GM12873 (cell line): ENCODE data around the gene BMPR1A.

ENCODE experiments used
- CTCF ChIP-seq: IDR thresholded peaks from 2 replicates; pipeline ENCODE4 v1.5.1; 2012; ENCODE audit warnings: low read depth, mild to moderate bottlenecking, moderate library complexity, low read length, control low read depth; ENCODE audit not compliant: insufficient read depth; ENCODE audit errors: missing control alignments

BMPR1A gene

GRCh38 chr10:86768412-86769062 lies 12.1 kb downstream of the BMPR1A start:
- no peak for TF ChIP-seq CTCF

GRCh38 chr10:86769991-86770390 lies 13.6 kb downstream of the BMPR1A start:
- no peak for TF ChIP-seq CTCF

- no peak for TF ChIP-seq CTCF
These were observed 14.1 kb downstream of the BMPR1A start for GRCh38 chr10:86770412-86770960.

GRCh38 chr10:86773498-86773897 lies 17.1 kb downstream of the BMPR1A start:
- TF ChIP-seq CTCF = no peak

- TF ChIP-seq CTCF = no peak
These were observed 18.8 kb downstream of the BMPR1A start for GRCh38 chr10:86775056-86775869.

- no peak for TF ChIP-seq CTCF
These were observed 19.4 kb downstream of the BMPR1A start for GRCh38 chr10:86775870-86776180.

- TF ChIP-seq CTCF = no peak
These were observed 23.0 kb downstream of the BMPR1A start for GRCh38 chr10:86779220-86780017.
